Parathyroid adenoma (tissue), 2 donors: ENCODE results near the gene C3orf18.

Source experiments
- H2AFZ ChIP-seq: fragments of 300-600 bp; sonication (generic); one replicate; pipeline ENCODE4 v1.7.0; 2017; ENCODE audit warnings: antibody characterized with exemption, mild to moderate bottlenecking
- H3K27ac ChIP-seq: fragments of 300-600 bp; sonication (generic); one replicate; pipeline ENCODE4 v1.7.0; 2017
- H3K27me3 ChIP-seq: fragments of 300-600 bp; sonication (generic); one replicate; pipeline ENCODE4 v1.7.0; 2017; ENCODE audit warnings: low read length; ENCODE audit not compliant: control insufficient read depth, insufficient read depth
- H3K36me3 ChIP-seq: fragments of 300-600 bp; sonication (generic); one replicate; pipeline ENCODE4 v1.7.0; 2017; ENCODE audit warnings: low read length; ENCODE audit not compliant: control insufficient read depth, insufficient read depth
- H3K4me1 ChIP-seq: fragments of 300-600 bp; sonication (generic); one replicate; pipeline ENCODE4 v1.7.0; 2017; ENCODE audit warnings: control low read depth
- H3K4me2 ChIP-seq: fragments of 300-600 bp; sonication (generic); one replicate; pipeline ENCODE4 v1.7.0; 2017; ENCODE audit warnings: low read length
- H3K4me3 ChIP-seq: fragments of 300-600 bp; sonication (generic); one replicate; pipeline ENCODE4 v1.7.0; 2017; ENCODE audit warnings: low read depth, low read length
- H3K79me2 ChIP-seq: fragments of 300-600 bp; sonication (generic); one replicate; pipeline ENCODE4 v1.7.0; 2017; ENCODE audit warnings: control low read depth
- H3K9ac ChIP-seq: fragments of 300-600 bp; sonication (generic); one replicate; pipeline ENCODE4 v1.7.0; 2017; ENCODE audit warnings: mild to moderate bottlenecking
- H3K9me3 ChIP-seq: fragments of 300-600 bp; sonication (generic); one replicate; pipeline ENCODE4 v1.7.0; 2017; ENCODE audit warnings: low read length; ENCODE audit not compliant: control insufficient read depth
- CTCF ChIP-seq: fragments of 300-600 bp; sonication (generic); IDR thresholded peaks from one replicate; pipeline ENCODE4 v1.7.0; 2017; ENCODE audit warnings: antibody characterized with exemption, mild to moderate bottlenecking
- donor health status: primary hyperparathyroidism.

The C3orf18 gene

GRCh38 chr3:50508821-50509220 lies 58.7 kb downstream of the C3orf18 start:
- H2AFZ ChIP-seq: no peak overlapping the region

More at GRCh38 chr3:50508821-50509220, 58.7 kb downstream of the C3orf18 start:
- no peaks in the 10 kb centered on the region for H3K36me3 ChIP-seq
- no peaks in the 10 kb centered on the region for H3K79me2 ChIP-seq
- no peak overlapping the region for H3K27ac ChIP-seq
- no peaks in the 10 kb centered on the region for H3K9me3 ChIP-seq
- H3K9ac ChIP-seq: no peak overlapping the region
- H3K27me3 ChIP-seq: no peaks in the 10 kb centered on the region
- no peak overlapping the region for H3K4me3 ChIP-seq
- no peak for TF ChIP-seq CTCF
- no peaks in the 10 kb centered on the region for H3K4me1 ChIP-seq
- no peak overlapping the region for H3K4me2 ChIP-seq
